AG10803 (cell line): ENCODE data around the gene MKRN1.

ENCODE experiments used
- DNase-seq: peaks from one replicate; pipeline ENCODE4 v3.0.0; 2010; ENCODE audit warnings: low read depth
- H3K4me3 ChIP-seq: 2 replicates; pipeline ENCODE4 v1.5.1; 2011; ENCODE audit warnings: mild to moderate bottlenecking, low read length, control low read depth
- CTCF ChIP-seq: conservative IDR thresholded peaks from 2 replicates; pipeline ENCODE4 v1.5.1; 2011; ENCODE audit warnings: mild to moderate bottlenecking, low read length, control low read depth, inconsistent platforms

The MKRN1 gene

GRCh38 chr7:140497241-140497769, 18.0 kb upstream of the MKRN1 start:
- DNase-seq = no peak

GRCh38 chr7:140495514-140496097, 16.3 kb upstream of the MKRN1 start:
- H3K4me3 ChIP-seq = no peak overlapping the region
- DNase-seq = no peak
- no peak for TF ChIP-seq CTCF

More at GRCh38 chr7:140497241-140497769, 18.0 kb upstream of the MKRN1 start:
- no peak for TF ChIP-seq CTCF
- H3K4me3 ChIP-seq = no peak overlapping the region

DNA sequence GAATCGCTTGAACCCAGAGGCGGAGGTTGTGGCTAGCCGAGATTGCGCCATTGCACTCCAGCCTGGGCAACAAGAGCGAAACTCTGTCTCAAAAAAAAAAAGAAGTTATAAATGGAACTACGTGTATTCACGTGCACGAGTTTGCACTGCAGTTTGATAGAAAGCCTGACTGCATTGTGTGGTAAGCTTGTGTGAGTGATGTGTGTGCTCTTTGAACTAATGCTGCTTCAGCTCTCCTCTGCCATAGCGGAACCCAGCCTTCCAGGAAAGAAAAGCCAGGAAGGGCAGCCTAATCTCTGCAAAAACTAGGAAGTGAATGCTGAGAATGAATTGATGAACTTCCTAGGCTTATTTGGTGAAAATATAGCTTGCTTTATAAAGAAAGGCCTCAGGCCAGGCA, 15.6 kb upstream of the MKRN1 start:
- H3K4me3 ChIP-seq = no peak overlapping the region
- no peak for TF ChIP-seq CTCF
- DNase-seq = no peak

GRCh38 chr7:140489026-140489359, 9.7 kb upstream of the MKRN1 start:
- no peak overlapping the region for H3K4me3 ChIP-seq
- DNase-seq = no peak
- no peak for TF ChIP-seq CTCF

- H3K4me3 ChIP-seq = no peak overlapping the region
- TF ChIP-seq CTCF = no peak
- no peak for DNase-seq
Observed at GRCh38 chr7:140485500-140486265, 6.4 kb upstream of the MKRN1 start.

DNA sequence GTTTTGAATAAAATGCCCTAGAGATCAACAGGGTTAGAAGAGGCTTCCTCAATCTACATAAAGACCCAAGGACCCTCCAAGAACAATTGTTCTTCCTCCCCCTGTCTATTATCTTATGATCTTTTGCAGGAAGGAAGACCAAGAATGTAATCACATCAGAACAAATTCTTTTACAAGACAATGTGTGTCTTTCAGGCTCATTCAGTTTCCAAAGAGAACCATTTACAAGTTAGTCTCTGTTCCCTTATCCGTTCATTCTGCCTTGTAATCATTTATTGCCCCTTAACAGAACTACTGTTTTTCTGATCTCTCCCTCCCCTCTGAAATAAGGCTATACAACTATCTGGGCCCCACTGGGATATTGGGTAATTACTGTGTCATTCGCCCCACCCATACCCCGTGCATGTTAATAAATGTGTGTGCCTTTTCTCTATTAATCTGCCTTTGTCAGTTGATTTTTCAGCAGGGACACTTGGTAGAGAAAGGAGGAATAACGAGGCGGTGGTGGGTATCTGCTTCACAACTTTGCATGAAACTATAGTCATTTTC, 5.7 kb upstream of the MKRN1 start:
- TF ChIP-seq CTCF = no peak
- no peak overlapping the region for H3K4me3 ChIP-seq

GRCh38 chr7:140484479-140484878, 5.2 kb upstream of the MKRN1 start:
- TF ChIP-seq CTCF = no peak
- no peak for DNase-seq
- no peak overlapping the region for H3K4me3 ChIP-seq

More for the DNA sequence above, 5.7 kb upstream of the MKRN1 start:
- DNase-seq = no peak
